Measurements from ENCODE around the gene TJP1. TPM values are rescaled to one million over a fixed set of nuclear protein-coding genes. Genes with fewer than 3 reads are reported as not detected.

The TJP1 gene
- total and polyA plus RNA-seq, 2 donors (not counting 1 experiment from before 2014, with no cell fraction given) = 0.10 TPM; not detected in 1

DNA sequence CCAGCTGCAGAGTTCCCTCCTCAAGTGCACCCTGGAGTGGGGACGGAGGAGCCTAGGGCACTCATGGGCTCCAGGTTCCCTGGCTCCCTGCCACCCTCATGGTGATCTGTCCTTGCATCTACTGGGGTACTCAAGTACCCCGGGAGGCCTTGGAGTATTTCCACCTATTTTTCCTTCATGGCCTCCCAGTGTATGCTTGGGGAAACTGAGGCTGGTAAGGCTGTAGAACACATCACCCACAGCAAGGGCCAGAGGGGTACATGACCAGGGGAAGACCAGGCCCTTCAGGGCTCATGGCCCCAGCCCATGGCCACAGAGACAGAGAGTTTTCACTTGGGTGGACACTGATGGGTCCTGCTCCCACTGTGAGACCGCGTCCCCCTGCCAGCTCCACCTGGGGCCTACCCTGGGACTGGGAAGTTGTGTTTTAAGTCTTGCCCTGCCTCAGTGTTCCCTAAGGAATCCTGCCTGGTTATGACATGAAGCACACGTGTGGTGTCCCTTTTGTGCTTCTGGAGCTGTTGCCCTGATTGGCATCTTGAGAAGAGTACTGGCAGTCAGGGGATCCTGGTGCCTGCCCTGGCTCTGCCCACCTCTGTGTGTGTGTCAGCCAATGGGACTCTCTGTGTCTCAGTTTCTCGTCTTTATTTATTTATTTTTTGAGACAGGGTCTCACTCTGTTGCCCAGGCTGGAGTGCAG, 132.8 kb downstream of the TJP1 start:
- peaks cover 2% of the 10 kb centered on the region for H3K9me3 Mint-ChIP-seq (ENCODE audit: insufficient read depth)
- no peak overlapping the region for H3K4me3 Mint-ChIP-seq
- Histone ChIP-seq H3K36me3 (replicated peaks in 1 of 2; ENCODE audit: control extremely low read depth in 1 of 2, control insufficient read depth in 1 of 2, extremely low read depth in 1 of 2, insufficient read depth in 2 of 2, low read length in 1 of 2) (no peaks in the 10 kb centered on the region), H3K4me3 (ENCODE audit: control extremely low read depth in 1 of 5, extremely low read depth in 1 of 5, insufficient read depth in 1 of 5, low read depth in 2 of 5, low read length in 4 of 5) (no peak overlapping the region), H3K4me1 (ENCODE audit: control insufficient read depth in 2 of 2, insufficient read depth in 2 of 2, low read length in 2 of 2) (no peaks in the 10 kb centered on the region), H3K4me2 (replicated peaks; ENCODE audit: low read depth, low read length, poor library complexity, severe bottlenecking) (no peak overlapping the region), H2AFZ (ENCODE audit: insufficient read depth, low read depth, low read length, poor library complexity, severe bottlenecking) (no peak overlapping the region), H3K9ac (ENCODE audit: low read length) (no peak overlapping the region), H3K79me2 (ENCODE audit: control insufficient read depth, insufficient read depth, low read length) (no peaks in the 10 kb centered on the region), H3K27ac (ENCODE audit: low read length in 2 of 2) (no peak overlapping the region), H3K27me3 (replicated peaks in 1 of 4; ENCODE audit: control extremely low read depth in 1 of 4, control insufficient read depth in 3 of 4, insufficient read depth in 4 of 4, low read length in 3 of 4) (no peaks in the 10 kb centered on the region), H4K20me1 (ENCODE audit: control insufficient read depth, insufficient read depth, low read length, poor library complexity, severe bottlenecking) (no peaks in the 10 kb centered on the region), H3K9me3 (ENCODE audit: control extremely low read depth in 1 of 3, control insufficient read depth in 2 of 3, insufficient read depth in 1 of 3, low read length in 2 of 3) (peaks cover 0 to 31% (median 0%) of the 10 kb centered on the region in 3 donors)
- ATAC-seq (ENCODE audit: low read depth) (no peak), DNase-seq (no peak)
- no peaks in the 10 kb centered on the region for H3K4me1 Mint-ChIP-seq
- TF ChIP-seq EZH2 (IDR thresholded peaks at IDR 0.05; ENCODE audit: borderline replicate concordance, insufficient read depth, low read depth, low read length, poor library complexity, severe bottlenecking) = no peak
- TF ChIP-seq, protein P1, sequence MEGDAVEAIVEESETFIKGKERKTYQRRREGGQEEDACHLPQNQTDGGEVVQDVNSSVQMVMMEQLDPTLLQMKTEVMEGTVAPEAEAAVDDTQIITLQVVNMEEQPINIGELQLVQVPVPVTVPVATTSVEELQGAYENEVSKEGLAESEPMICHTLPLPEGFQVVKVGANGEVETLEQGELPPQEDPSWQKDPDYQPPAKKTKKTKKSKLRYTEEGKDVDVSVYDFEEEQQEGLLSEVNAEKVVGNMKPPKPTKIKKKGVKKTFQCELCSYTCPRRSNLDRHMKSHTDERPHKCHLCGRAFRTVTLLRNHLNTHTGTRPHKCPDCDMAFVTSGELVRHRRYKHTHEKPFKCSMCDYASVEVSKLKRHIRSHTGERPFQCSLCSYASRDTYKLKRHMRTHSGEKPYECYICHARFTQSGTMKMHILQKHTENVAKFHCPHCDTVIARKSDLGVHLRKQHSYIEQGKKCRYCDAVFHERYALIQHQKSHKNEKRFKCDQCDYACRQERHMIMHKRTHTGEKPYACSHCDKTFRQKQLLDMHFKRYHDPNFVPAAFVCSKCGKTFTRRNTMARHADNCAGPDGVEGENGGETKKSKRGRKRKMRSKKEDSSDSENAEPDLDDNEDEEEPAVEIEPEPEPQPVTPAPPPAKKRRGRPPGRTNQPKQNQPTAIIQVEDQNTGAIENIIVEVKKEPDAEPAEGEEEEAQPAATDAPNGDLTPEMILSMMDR (IDR thresholded peaks at IDR 0.05) = no peak
- no peak overlapping the region for H3K27ac Mint-ChIP-seq
- intact Hi-C loops (cut with micrococcal nuclease) = no loop called here
- POLR2A ChIA-PET = no interaction called here
- H3K27me3 Mint-ChIP-seq = no peaks in the 10 kb centered on the region
- CTCF ChIA-PET = no interaction called here
- 93% methylated on average over 5 of the region's 6 CpGs for WGBS (ENCODE audit: insufficient coverage)

DNA sequence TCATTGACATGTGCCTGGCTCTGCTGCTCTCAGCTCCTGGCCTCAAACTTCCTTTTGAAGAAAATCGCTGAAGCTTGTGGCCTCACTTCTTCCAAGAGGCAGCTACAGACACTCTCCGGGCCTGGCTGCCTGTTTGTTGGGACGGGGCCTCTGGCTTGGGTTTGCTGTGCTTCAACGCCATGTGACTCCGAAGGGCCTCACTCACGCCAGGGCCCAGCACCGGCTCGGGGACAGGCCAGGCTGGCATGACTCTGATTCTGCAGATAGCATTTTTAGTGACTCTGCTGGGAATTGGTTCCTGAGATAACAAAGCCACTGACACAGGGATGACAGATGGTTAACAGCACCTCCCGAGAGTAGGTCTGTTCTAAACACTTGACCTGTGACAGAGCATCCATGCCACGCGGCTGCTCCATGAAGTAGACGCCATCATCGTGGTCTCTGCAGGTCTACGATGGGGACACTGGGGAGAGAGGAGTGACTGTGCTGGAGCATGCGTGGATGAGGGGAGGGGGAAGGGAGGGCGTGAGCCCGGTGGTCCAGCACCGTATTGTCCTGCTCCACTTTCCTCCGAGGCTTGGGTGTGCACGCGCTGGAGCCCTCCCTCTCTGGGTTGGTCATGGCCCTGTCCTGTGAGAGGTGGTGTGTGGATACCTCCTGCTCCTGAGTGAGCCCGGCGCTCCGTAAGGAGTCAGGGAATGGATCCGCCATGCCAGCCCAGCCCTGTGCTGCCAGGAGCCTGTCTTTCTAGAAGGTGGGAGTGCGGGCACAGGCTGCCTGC, 133.6 kb downstream of the TJP1 start:
- ChIA-PET POLR2A (no interaction called here), CTCF (no interaction called here)
- Histone ChIP-seq H3K79me2 (ENCODE audit: control insufficient read depth, insufficient read depth, low read length) (no peaks in the 10 kb centered on the region), H3K36me3 (replicated peaks in 1 of 2; ENCODE audit: control extremely low read depth in 1 of 2, control insufficient read depth in 1 of 2, extremely low read depth in 1 of 2, insufficient read depth in 2 of 2, low read length in 1 of 2) (no peaks in the 10 kb centered on the region), H3K9ac (ENCODE audit: low read length) (no peak overlapping the region), H3K27me3 (replicated peaks in 1 of 4; ENCODE audit: control extremely low read depth in 1 of 4, control insufficient read depth in 3 of 4, insufficient read depth in 4 of 4, low read length in 3 of 4) (no peaks in the 10 kb centered on the region), H3K9me3 (ENCODE audit: control extremely low read depth in 1 of 3, control insufficient read depth in 2 of 3, insufficient read depth in 1 of 3, low read length in 2 of 3) (peaks cover 0 to 31% (median 0%) of the 10 kb centered on the region in 3 donors), H3K27ac (ENCODE audit: low read length in 2 of 2) (no peak overlapping the region), H3K4me3 (ENCODE audit: control extremely low read depth in 1 of 5, extremely low read depth in 1 of 5, insufficient read depth in 1 of 5, low read depth in 2 of 5, low read length in 4 of 5) (no peak overlapping the region), H3K4me2 (replicated peaks; ENCODE audit: low read depth, low read length, poor library complexity, severe bottlenecking) (no peak overlapping the region), H2AFZ (ENCODE audit: insufficient read depth, low read depth, low read length, poor library complexity, severe bottlenecking) (no peak overlapping the region), H3K4me1 (ENCODE audit: control insufficient read depth in 2 of 2, insufficient read depth in 2 of 2, low read length in 2 of 2) (no peaks in the 10 kb centered on the region), H4K20me1 (ENCODE audit: control insufficient read depth, insufficient read depth, low read length, poor library complexity, severe bottlenecking) (no peaks in the 10 kb centered on the region)
- Mint-ChIP-seq H3K4me3 (no peak overlapping the region), H3K9me3 (ENCODE audit: insufficient read depth) (peaks cover 2% of the 10 kb centered on the region), H3K27ac (no peak overlapping the region), H3K4me1 (no peaks in the 10 kb centered on the region), H3K27me3 (no peaks in the 10 kb centered on the region)
- TF ChIP-seq, protein P1 (IDR thresholded peaks at IDR 0.05) = no peak
- TF ChIP-seq EZH2 (IDR thresholded peaks at IDR 0.05; ENCODE audit: borderline replicate concordance, insufficient read depth, low read depth, low read length, poor library complexity, severe bottlenecking) = no peak
- no peak for DNase-seq
- 77% methylated on average over 26 of the region's 26 CpGs for WGBS (ENCODE audit: insufficient coverage)
- ATAC-seq (ENCODE audit: low read depth) = no peak
- intact Hi-C loops (cut with micrococcal nuclease) = no loop called here

All from B cell (primary cell).